HepG2 (cell line): ENCODE measurements around the gene GPC6.

Experiments
- BRCA1 ChIP-seq: sonication (generic); formaldehyde crosslinking; IDR thresholded peaks from 2 replicates; pipeline ENCODE4 v1.4.0; 2020; ENCODE audit warnings: missing genetic modification reagents
- BRF2 ChIP-seq: sonication (generic); formaldehyde crosslinking; IDR thresholded peaks from 2 replicates; pipeline ENCODE4 v1.8.1; 2022; ENCODE audit warnings: mild to moderate bottlenecking, missing genetic modification reagents
- FOXK1 ChIP-seq: sonication (generic); formaldehyde crosslinking; IDR thresholded peaks from 2 replicates; pipeline ENCODE4 v1.4.0; 2020; ENCODE audit warnings: low read depth, missing genetic modification reagents, borderline replicate concordance
- GATAD2A ChIP-seq: IDR thresholded peaks from 2 replicates; pipeline ENCODE4 v1.6.1; 2016
- KDM1A ChIP-seq: IDR thresholded peaks from 2 replicates; pipeline ENCODE4 v1.6.1; 2016; ENCODE audit warnings: missing compliant biosample characterization
- RBM22 ChIP-seq: fragments of 200-400 bp; formaldehyde crosslinking; optimal IDR thresholded peaks from 2 replicates; pipeline ENCODE3; 2017; ENCODE audit warnings: mild to moderate bottlenecking, low read length, moderate library complexity
- ZFYVE20 ChIP-seq: sonication (generic); formaldehyde crosslinking; IDR thresholded peaks from 2 replicates; pipeline ENCODE4 v1.8.0; 2023; ENCODE audit warnings: low read depth, mild to moderate bottlenecking, moderate library complexity, missing genetic modification reagents, borderline replicate concordance
- ZNF652 ChIP-seq: IDR thresholded peaks from 2 replicates; pipeline ENCODE4 v1.6.1; 2016; ENCODE audit warnings: low read depth, borderline replicate concordance
- ZNF687 ChIP-seq: sonication (generic); formaldehyde crosslinking; IDR thresholded peaks from 2 replicates; pipeline ENCODE4 v1.5.1; 2020; ENCODE audit warnings: mild to moderate bottlenecking, missing genetic modification reagents, moderate library complexity

- TF ChIP-seq KDM1A (CRISPR knock-in tag) = no peak
- no peak for TF ChIP-seq FOXK1 (CRISPR knock-in tag)
- no peak for TF ChIP-seq ZNF652
- no peak for TF ChIP-seq GATAD2A (CRISPR knock-in tag)
- TF ChIP-seq BRCA1 (CRISPR knock-in tag) = no peak
- TF ChIP-seq BRF2 (CRISPR knock-in tag) = no peak
- TF ChIP-seq RBM22 = no peak
- TF ChIP-seq ZFYVE20 = no peak
- TF ChIP-seq ZNF687 (CRISPR knock-in tag) = no peak
Measured at GRCh38 chr13:93730780-93731179, 504.2 kb downstream of the GPC6 start.
